Cardiac muscle cell (in vitro differentiated cells and primary cell): ENCODE data around the gene PDHA1. TPM values are rescaled to one million over a fixed set of nuclear protein-coding genes. Genes with fewer than 3 reads are reported as not detected.
A peak's percentile ranks its signal among the peaks of the same experiment; 100 is the strongest.

Source experiments
- DNase-seq, 2 donors: peaks; one replicate each; pipeline versions ENCODE4 v3.0.0 to v3.0.0-alpha.2; 2010 to 2017; ENCODE audit warnings: low read depth in 1 of 2, low spot score in 1 of 2
- H3K27ac ChIP-seq: fragments of 200-600 bp; sonication (generic); 2 replicates; pipeline ENCODE4 v1.5.1; 2016
- H3K27me3 ChIP-seq: fragments of 200-600 bp; sonication (generic); 2 replicates; pipeline ENCODE4 v1.6.0; 2016; ENCODE audit warnings: control low read depth
- H3K36me3 ChIP-seq: fragments of 200-600 bp; sonication (generic); 2 replicates; pipeline ENCODE4 v1.5.1; 2016; ENCODE audit warnings: control low read depth
- H3K4me1 ChIP-seq: fragments of 200-600 bp; sonication (generic); 2 replicates; pipeline ENCODE4 v1.8.1; 2017; ENCODE audit warnings: low read depth, mild to moderate bottlenecking, mixed run types
- H3K4me3 ChIP-seq: fragments of 200-600 bp; sonication (generic); 2 replicates; pipeline ENCODE4 v1.5.1; 2016; ENCODE audit warnings: mild to moderate bottlenecking
- H3K9me3 ChIP-seq: fragments of 200-600 bp; sonication (generic); 2 replicates; pipeline ENCODE4 v1.5.1; 2017; ENCODE audit warnings: low read depth, mild to moderate bottlenecking, control low read depth
- CTCF ChIP-seq: IDR thresholded peaks from 2 replicates; pipeline ENCODE4 v1.5.1; 2012; ENCODE audit warnings: low read depth, mild to moderate bottlenecking, low read length
- polyA plus RNA-seq: library from polyadenylated mRNA; unstranded; fragments of >200 nt; fragmentation: Nextera tagmentation; extraction: Ambion mirVana; gene quantifications from 2 replicates; pipeline ENCODE4 v1.2.1, GENCODE V29; 2016
- total RNA-seq: library from RNA; depleted of rRNA; stranded (reverse); fragments of >200 nt; gene quantifications from 2 replicates; pipeline ENCODE4 v1.2.3, GENCODE V29; 2016

Gene PDHA1
- total and polyA plus RNA-seq, 2 experiments from 2014 or later, result 257 to 777 TPM

GRCh38 chrX:19375546-19375945 lies 31.8 kb downstream of the PDHA1 start:
- peaks cover 7% of the 10 kb centered on the region for H3K27me3 ChIP-seq
- no peak for TF ChIP-seq CTCF

DNA sequence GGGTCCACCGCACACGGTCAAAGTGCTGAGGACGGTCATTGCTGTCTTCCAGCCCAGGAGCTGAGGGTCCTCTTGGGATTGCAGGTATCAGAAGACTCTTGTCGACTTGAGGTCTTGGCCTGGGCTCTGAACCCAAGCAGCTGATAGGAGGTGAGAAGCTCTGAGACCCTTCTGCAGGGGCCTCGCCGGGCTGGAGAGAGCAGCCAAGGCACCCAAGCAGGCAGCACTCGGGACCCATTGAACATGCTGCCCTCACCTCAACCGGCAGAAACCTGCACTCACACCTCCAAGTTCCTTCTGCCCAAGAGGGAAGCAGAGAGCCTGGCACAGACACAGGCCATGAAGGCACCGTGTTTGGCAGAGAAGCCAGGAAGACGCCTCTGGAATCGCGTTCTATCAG lies 34.1 kb downstream of the PDHA1 start:
- Histone ChIP-seq H3K36me3 (no peaks in the 10 kb centered on the region), H3K27ac (no peak overlapping the region), H3K9me3 (no peaks in the 10 kb centered on the region), H3K27me3 (peaks cover 7% of the 10 kb centered on the region), H3K4me3 (no peak overlapping the region), H3K4me1 (no peaks in the 10 kb centered on the region)
- DNase-seq, result no peak
- TF ChIP-seq CTCF, result no peak

More at GRCh38 chrX:19375546-19375945, 31.8 kb downstream of the PDHA1 start:
- H3K4me3 ChIP-seq, result no peak overlapping the region
- no peaks in the 10 kb centered on the region for H3K36me3 ChIP-seq
- no peaks in the 10 kb centered on the region for H3K4me1 ChIP-seq
- H3K27ac ChIP-seq, result no peak overlapping the region
- DNase-seq, result no peak
- H3K9me3 ChIP-seq, result no peaks in the 10 kb centered on the region

GRCh38 chrX:19381326-19381725 lies 37.6 kb downstream of the PDHA1 start:
- TF ChIP-seq CTCF, result no peak
- no peak overlapping the region for H3K27ac ChIP-seq
- no peaks in the 10 kb centered on the region for H3K9me3 ChIP-seq
- H3K4me1 ChIP-seq, result no peaks in the 10 kb centered on the region
- no peaks in the 10 kb centered on the region for H3K27me3 ChIP-seq
- DNase-seq, result no peak
- no peaks in the 10 kb centered on the region for H3K36me3 ChIP-seq
- H3K4me3 ChIP-seq, result no peak overlapping the region

DNA sequence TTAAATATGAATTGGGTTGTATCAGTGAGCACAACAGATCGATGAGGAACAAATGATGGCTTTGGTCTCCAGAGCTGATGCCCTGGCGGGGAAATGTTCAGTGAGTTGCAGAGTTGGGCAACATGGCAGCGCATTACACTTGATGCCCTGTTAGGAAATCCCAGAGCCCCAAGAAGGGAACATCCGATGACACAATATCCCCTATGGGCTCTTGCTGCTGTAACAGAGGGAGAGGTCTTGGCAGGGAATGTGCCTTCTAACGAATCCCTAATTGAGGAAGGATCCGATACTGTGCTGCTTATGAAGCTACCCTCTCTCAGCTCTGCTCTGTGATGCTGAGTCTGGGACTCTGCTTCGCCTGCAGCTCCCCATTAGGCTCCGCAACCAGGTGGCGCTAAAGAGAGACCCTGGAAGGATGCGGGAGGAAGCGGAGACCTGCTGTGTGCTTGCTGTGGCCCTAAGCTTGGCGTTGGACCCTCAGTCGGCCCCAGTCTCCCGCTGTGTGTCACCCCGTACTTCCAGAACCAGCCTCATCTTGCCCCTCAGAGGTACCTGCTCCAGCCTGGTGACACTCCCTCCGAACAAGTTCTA lies 38.9 kb downstream of the PDHA1 start:
- H3K36me3 ChIP-seq, result no peaks in the 10 kb centered on the region
- H3K4me1 ChIP-seq, result no peaks in the 10 kb centered on the region
- H3K4me3 ChIP-seq, result no peak overlapping the region
- TF ChIP-seq CTCF, result peak; percentile 70
- peak; percentile 50 to 66 for DNase-seq
- H3K9me3 ChIP-seq, result no peaks in the 10 kb centered on the region
- H3K27ac ChIP-seq, result no peak overlapping the region
- H3K27me3 ChIP-seq, result no peaks in the 10 kb centered on the region

- Histone ChIP-seq H3K27ac (no peak overlapping the region), H3K4me3 (no peak overlapping the region), H3K36me3 (no peaks in the 10 kb centered on the region), H3K27me3 (no peaks in the 10 kb centered on the region), H3K4me1 (no peaks in the 10 kb centered on the region), H3K9me3 (no peaks in the 10 kb centered on the region)
- DNase-seq, result no peak
- TF ChIP-seq CTCF, result no peak
Measured at GRCh38 chrX:19386679-19387078, 43.0 kb downstream of the PDHA1 start.
